Small intestine (tissue), 16 donors: Measurements from ENCODE around the gene MSGN1. TPM values are rescaled to one million over a fixed set of nuclear protein-coding genes. Genes with fewer than 3 reads are reported as not detected.

ENCODE experiments used
- DNase-seq, 2 donors: peaks; one replicate each; pipeline versions ENCODE4 v3.0.0 to v3.0.0-alpha.2; 2013
- FAIRE-seq: peaks from 2 replicates; lab custom pipeline; 2012; peaks lifted over from hg19 to GRCh38; lab: Jason Lieb, UNC
- H3K27ac ChIP-seq, 3 donors: one replicate each; pipeline ENCODE4 v1.5.1; 2013; ENCODE audit warnings: low read length in 2 of 3, mild to moderate bottlenecking in 2 of 3, control low read depth in 1 of 3, inconsistent platforms in 1 of 3, low read depth in 1 of 3, moderate library complexity in 1 of 3
- H3K27me3 ChIP-seq, 3 donors: one replicate each; pipeline ENCODE4 v1.6.1; 2013; ENCODE audit warnings: low read length in 3 of 3, inconsistent platforms in 1 of 3; ENCODE audit not compliant: control insufficient read depth in 3 of 3, insufficient read depth in 3 of 3
- H3K36me3 ChIP-seq, 3 donors: one replicate each; pipeline ENCODE4 v1.6.1; 2013; ENCODE audit warnings: low read length in 3 of 3, inconsistent platforms in 1 of 3, low read depth in 1 of 3, mild to moderate bottlenecking in 1 of 3, moderate library complexity in 1 of 3; ENCODE audit not compliant: control insufficient read depth in 3 of 3, insufficient read depth in 2 of 3
- H3K4me1 ChIP-seq, 3 donors: one replicate each; pipeline ENCODE4 v1.6.1; 2013; ENCODE audit warnings: low read length in 2 of 3, inconsistent platforms in 1 of 3, low read depth in 1 of 3, mild to moderate bottlenecking in 1 of 3, moderate library complexity in 1 of 3; ENCODE audit not compliant: control insufficient read depth in 3 of 3, insufficient read depth in 2 of 3
- H3K4me3 ChIP-seq, 3 donors: one replicate each; pipeline ENCODE4 v1.5.1; 2013; ENCODE audit warnings: low read length in 3 of 3, control low read depth in 1 of 3, inconsistent platforms in 1 of 3, low read depth in 1 of 3, mild to moderate bottlenecking in 1 of 3, moderate library complexity in 1 of 3
- H3K9me3 ChIP-seq, 2 donors: one replicate each; pipeline ENCODE4 v1.6.1; 2013; ENCODE audit warnings: low read depth in 1 of 2, low read length in 1 of 2; ENCODE audit not compliant: control insufficient read depth in 2 of 2, insufficient read depth in 1 of 2
- WGBS, 3 donors: extraction: QIAGEN DNeasy Blood & Tissue Kit; methylation state at CpG; one replicate each; pipeline ENCODE4 v1.1.7; 2013; 5-methylcytosine and 5-hydroxymethylcytosine counted together
- long read RNA-seq, 10 donors: transcript quantifications; one replicate each; lab custom pipeline, GENCODE V29; 2026
- polyA plus RNA-seq, 4 donors: library from polyadenylated mRNA; stranded (reverse) in 3 of 4; unstranded in 1 of 4; fragments of 200-250 nt in 3 of 4; fragments of 120-200 nt in 1 of 4; gene quantifications; one replicate each; pipeline versions ENCODE4 v1.2.1 to v1.2.3, GENCODE V29; 2013
- donor health status: healthy with polysubstance abuse.
- donor health status: control.
- donor health status: control.
- donor health status: Bipolar disorder and iron deficiency.
- donor health status: healthy.

MSGN1 gene, protein sequence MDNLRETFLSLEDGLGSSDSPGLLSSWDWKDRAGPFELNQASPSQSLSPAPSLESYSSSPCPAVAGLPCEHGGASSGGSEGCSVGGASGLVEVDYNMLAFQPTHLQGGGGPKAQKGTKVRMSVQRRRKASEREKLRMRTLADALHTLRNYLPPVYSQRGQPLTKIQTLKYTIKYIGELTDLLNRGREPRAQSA
- not detected for polyA plus RNA-seq
- long read RNA-seq, donor 1, result 0 reads
- long read RNA-seq, donor 2, result 0 reads
- long read RNA-seq, donor 3, result 0 reads
- long read RNA-seq, donor 4, result 0 reads
- long read RNA-seq, donor 5, result 0 reads
- long read RNA-seq, donor 6, result 0 reads
- long read RNA-seq, donor 7, result 0 reads
- long read RNA-seq, donor 8, result 0 reads
- long read RNA-seq, donor 9, result 0 reads
- long read RNA-seq, donor 10, result 0 reads

DNA sequence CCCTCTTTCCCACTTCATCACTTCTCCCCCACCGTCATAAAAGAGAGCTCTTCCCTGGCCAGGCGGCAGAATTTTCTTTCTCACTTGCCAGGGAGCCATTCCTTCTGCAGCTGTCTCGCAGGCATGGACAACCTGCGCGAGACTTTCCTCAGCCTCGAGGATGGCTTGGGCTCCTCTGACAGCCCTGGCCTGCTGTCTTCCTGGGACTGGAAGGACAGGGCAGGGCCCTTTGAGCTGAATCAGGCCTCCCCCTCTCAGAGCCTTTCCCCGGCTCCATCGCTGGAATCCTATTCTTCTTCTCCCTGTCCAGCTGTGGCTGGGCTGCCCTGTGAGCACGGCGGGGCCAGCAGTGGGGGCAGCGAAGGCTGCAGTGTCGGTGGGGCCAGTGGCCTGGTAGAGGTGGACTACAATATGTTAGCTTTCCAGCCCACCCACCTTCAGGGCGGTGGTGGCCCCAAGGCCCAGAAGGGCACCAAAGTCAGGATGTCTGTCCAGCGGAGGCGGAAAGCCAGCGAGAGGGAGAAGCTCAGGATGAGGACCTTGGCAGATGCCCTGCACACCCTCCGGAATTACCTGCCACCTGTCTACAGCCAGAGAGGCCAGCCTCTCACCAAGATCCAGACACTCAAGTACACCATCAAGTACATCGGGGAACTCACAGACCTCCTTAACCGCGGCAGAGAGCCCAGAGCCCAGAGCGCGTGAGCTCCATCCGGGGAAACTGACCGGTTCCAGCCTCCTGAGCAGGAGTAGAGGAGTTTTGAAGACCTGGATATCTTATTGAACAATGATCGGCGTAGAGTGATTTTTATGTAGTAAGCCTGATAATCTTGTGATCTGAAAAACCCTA is at the start of gene MSGN1:
MSGN1 (plus strand) TSS at position 65 of the 850 bp plus-strand sequence; CDS start at position 124, 59 bp downstream.
- Histone ChIP-seq H3K27ac (no peak within 1 kb of the TSS), H3K36me3 (no peaks in the 10 kb centered on the region), H3K4me1 (no peaks in the 10 kb centered on the region), H3K4me3 (no peak within 1 kb of the TSS), H3K9me3 (no peaks in the 10 kb centered on the region), H3K27me3 (peaks cover 0 to 3% (median 2%) of the 10 kb centered on the region in 3 donors)
- FAIRE-seq (no peak), DNase-seq (no peak)
- 90 to 92% (median 91%) methylated on average over 25 to 26 of the region's 26 CpGs for WGBS, 3 donors

DNA sequence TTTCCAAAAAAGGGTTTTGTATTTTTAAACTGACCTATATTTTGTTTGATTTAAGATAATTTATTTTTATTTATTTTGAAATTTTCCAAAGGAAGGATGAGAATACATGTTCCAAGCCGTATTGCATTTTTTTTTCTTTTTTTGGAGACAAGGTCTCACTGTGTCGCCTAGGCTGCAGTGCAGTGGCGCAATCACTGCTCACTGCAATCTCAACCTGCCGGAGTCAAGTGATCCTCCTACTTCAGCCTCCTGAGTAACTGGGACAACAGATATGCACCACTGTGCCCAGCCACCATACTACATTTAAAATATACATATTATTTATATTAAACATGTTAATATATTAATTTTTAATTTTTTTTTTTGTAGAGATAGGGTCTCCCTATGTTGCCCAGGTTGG is 47.4 kb upstream of the MSGN1 start:
- peaks cover 2 to 5% (median 2%) of the 10 kb centered on the region in 3 donors for H3K36me3 ChIP-seq
- H3K27ac ChIP-seq, result no peak overlapping the region
- no peak for DNase-seq
- 93 to 97% (median 96%) methylated on average over 4 of the region's 4 CpGs for WGBS, 3 donors
- no peaks in the 10 kb centered on the region for H3K27me3 ChIP-seq
- H3K9me3 ChIP-seq, result no peaks in the 10 kb centered on the region
- no peaks in the 10 kb centered on the region for H3K4me1 ChIP-seq
- no peak overlapping the region for H3K4me3 ChIP-seq
- no peak for FAIRE-seq

GRCh38 chr2:17771956-17772355 is 44.3 kb upstream of the MSGN1 start:
- Histone ChIP-seq H3K27ac (no peak overlapping the region), H3K36me3 (peaks cover 0 to 11% (median 2%) of the 10 kb centered on the region in 3 donors), H3K9me3 (no peaks in the 10 kb centered on the region), H3K4me3 (no peak overlapping the region), H3K27me3 (no peaks in the 10 kb centered on the region), H3K4me1 (no peaks in the 10 kb centered on the region)
- WGBS, 3 donors, result 89 to 95% (median 94%) methylated on average over 2 of the region's 2 CpGs
- DNase-seq (no peak), FAIRE-seq (no peak)

- Histone ChIP-seq H3K4me3 (no peak overlapping the region), H3K27ac (no peak overlapping the region), H3K27me3 (no peaks in the 10 kb centered on the region), H3K9me3 (no peaks in the 10 kb centered on the region), H3K36me3 (peaks cover 0 to 11% (median 2%) of the 10 kb centered on the region in 3 donors), H3K4me1 (no peaks in the 10 kb centered on the region)
- WGBS, 3 donors, result 92 to 95% (median 93%) methylated on average over 2 of the region's 2 CpGs
- no peak for FAIRE-seq
- no peak for DNase-seq
Measured at GRCh38 chr2:17772532-17772931, 43.7 kb upstream of the MSGN1 start.

- Histone ChIP-seq H3K4me3 (no peak overlapping the region), H3K27me3 (no peaks in the 10 kb centered on the region), H3K36me3 (peaks cover 0 to 14% (median 6%) of the 10 kb centered on the region in 3 donors), H3K9me3 (no peaks in the 10 kb centered on the region), H3K27ac (no peak overlapping the region), H3K4me1 (no peaks in the 10 kb centered on the region)
- 95 to 98% (median 95%) methylated on average over 1 of the region's 1 CpG for WGBS, 3 donors
- DNase-seq, result no peak
- no peak for FAIRE-seq
Measured at GRCh38 chr2:17780546-17780945, 35.7 kb upstream of the MSGN1 start.

GRCh38 chr2:17781482-17781881 is 34.8 kb upstream of the MSGN1 start:
- Histone ChIP-seq H3K4me3 (no peak overlapping the region), H3K27ac (no peak overlapping the region), H3K27me3 (no peaks in the 10 kb centered on the region), H3K9me3 (no peaks in the 10 kb centered on the region), H3K36me3 (peaks cover 0 to 11% (median 6%) of the 10 kb centered on the region in 3 donors), H3K4me1 (no peaks in the 10 kb centered on the region)
- no peak for FAIRE-seq
- 89 to 96% (median 94%) methylated on average over 1 of the region's 1 CpG for WGBS, 3 donors
- no peak for DNase-seq

DNA sequence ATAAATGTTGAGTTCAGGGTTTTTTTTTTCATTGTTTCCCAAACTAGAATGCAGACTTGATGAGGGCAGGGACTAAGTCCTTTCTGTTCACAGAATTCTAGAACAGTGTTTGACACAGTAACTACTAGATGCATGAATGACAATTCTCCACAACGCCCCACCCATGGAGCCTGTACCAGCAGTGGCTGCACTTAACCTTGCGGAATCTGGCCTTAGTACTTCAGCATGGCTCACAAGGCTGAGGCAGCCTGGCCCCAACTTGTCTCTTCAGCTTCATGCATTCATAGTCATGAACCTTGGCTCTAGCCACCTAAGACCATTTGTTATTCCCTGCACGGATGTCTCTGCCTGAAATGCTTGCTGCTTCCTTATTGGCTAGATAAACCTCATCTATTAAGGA is 29.5 kb upstream of the MSGN1 start:
- Histone ChIP-seq H3K27ac (no peak overlapping the region), H3K4me3 (no peak overlapping the region), H3K4me1 (no peaks in the 10 kb centered on the region), H3K27me3 (no peaks in the 10 kb centered on the region), H3K9me3 (no peaks in the 10 kb centered on the region), H3K36me3 (no peaks in the 10 kb centered on the region)
- WGBS, 3 donors, result 70 to 80% (median 72%) methylated on average over 3 of the region's 3 CpGs
- FAIRE-seq (no peak), DNase-seq (no peak)

- no peaks in the 10 kb centered on the region for H3K4me1 ChIP-seq
- H3K36me3 ChIP-seq, result no peaks in the 10 kb centered on the region
- 67 to 69% (median 69%) methylated on average over 4 of the region's 4 CpGs for WGBS, 3 donors
- FAIRE-seq (no peak), DNase-seq (no peak)
- H3K9me3 ChIP-seq, result no peaks in the 10 kb centered on the region
- H3K27me3 ChIP-seq, result no peaks in the 10 kb centered on the region
- no peak overlapping the region for H3K4me3 ChIP-seq
- H3K27ac ChIP-seq, result no peak overlapping the region
Measured at GRCh38 chr2:17788773-17789172, 27.5 kb upstream of the MSGN1 start.
